KMS-11 (cell line): ENCODE measurements around the gene SPINK2.
A peak's percentile ranks its signal among the peaks of the same experiment; 100 is the strongest.

Experiments used
- H2AFZ ChIP-seq: fragments of 200-600 bp; sonication (generic); 2 replicates; pipeline ENCODE4 v1.6.1; 2016; ENCODE audit warnings: antibody characterized with exemption, mixed run types, low read depth
- H3K27ac ChIP-seq: fragments of 200-600 bp; sonication (generic); 2 replicates; pipeline ENCODE4 v1.6.1; 2016; ENCODE audit warnings: mild to moderate bottlenecking, mixed run types
- H3K27me3 ChIP-seq: fragments of 200-600 bp; sonication (generic); 2 replicates; pipeline ENCODE4 v1.6.1; 2017; ENCODE audit warnings: mild to moderate bottlenecking, low read depth, mixed run types, moderate library complexity; ENCODE audit not compliant: insufficient read depth
- H3K36me3 ChIP-seq: fragments of 200-600 bp; sonication (generic); 2 replicates; pipeline ENCODE4 v1.6.1; 2017; ENCODE audit warnings: mild to moderate bottlenecking, mixed run types; ENCODE audit not compliant: insufficient read depth
- H3K4me1 ChIP-seq: fragments of 200-600 bp; sonication (generic); 2 replicates; pipeline ENCODE4 v1.6.1; 2016; ENCODE audit warnings: mild to moderate bottlenecking, low read depth, mixed run types; ENCODE audit not compliant: poor library complexity, severe bottlenecking
- H3K4me2 ChIP-seq: fragments of 200-600 bp; sonication (generic); 2 replicates; pipeline ENCODE4 v1.7.0; 2016; ENCODE audit warnings: mild to moderate bottlenecking, mixed run types
- H3K4me3 ChIP-seq: fragments of 200-600 bp; sonication (generic); IDR thresholded peaks from 2 replicates; pipeline ENCODE4 v1.6.1; 2017; ENCODE audit warnings: low read depth, low read length, mixed read lengths; ENCODE audit not compliant: insufficient read depth
- H3K79me2 ChIP-seq: fragments of 200-600 bp; sonication (generic); 2 replicates; pipeline ENCODE4 v1.6.1; 2016; ENCODE audit warnings: low read depth, mixed run types; ENCODE audit not compliant: insufficient read depth
- H3K9ac ChIP-seq: fragments of 200-600 bp; sonication (generic); 2 replicates; pipeline ENCODE4 v1.6.1; 2016; ENCODE audit warnings: mild to moderate bottlenecking, mixed run types
- H4K20me1 ChIP-seq: fragments of 200-600 bp; sonication (generic); 2 replicates; pipeline ENCODE4 v1.6.1; 2016; ENCODE audit warnings: mild to moderate bottlenecking, mixed run types; ENCODE audit not compliant: insufficient read depth
- TF ChIP-seq, protein P1 (sequence below): fragments of 200-600 bp; sonication (generic); conservative IDR thresholded peaks from 2 replicates; pipeline ENCODE4 v1.6.1; 2017; ENCODE audit warnings: low read depth, mild to moderate bottlenecking, antibody characterized with exemption, low read length, moderate library complexity, mixed read lengths

SPINK2 gene, protein sequence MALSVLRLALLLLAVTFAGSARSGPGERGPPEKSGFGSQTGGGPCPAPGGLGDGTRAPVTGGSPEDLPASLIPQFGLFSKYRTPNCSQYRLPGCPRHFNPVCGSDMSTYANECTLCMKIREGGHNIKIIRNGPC

DNA sequence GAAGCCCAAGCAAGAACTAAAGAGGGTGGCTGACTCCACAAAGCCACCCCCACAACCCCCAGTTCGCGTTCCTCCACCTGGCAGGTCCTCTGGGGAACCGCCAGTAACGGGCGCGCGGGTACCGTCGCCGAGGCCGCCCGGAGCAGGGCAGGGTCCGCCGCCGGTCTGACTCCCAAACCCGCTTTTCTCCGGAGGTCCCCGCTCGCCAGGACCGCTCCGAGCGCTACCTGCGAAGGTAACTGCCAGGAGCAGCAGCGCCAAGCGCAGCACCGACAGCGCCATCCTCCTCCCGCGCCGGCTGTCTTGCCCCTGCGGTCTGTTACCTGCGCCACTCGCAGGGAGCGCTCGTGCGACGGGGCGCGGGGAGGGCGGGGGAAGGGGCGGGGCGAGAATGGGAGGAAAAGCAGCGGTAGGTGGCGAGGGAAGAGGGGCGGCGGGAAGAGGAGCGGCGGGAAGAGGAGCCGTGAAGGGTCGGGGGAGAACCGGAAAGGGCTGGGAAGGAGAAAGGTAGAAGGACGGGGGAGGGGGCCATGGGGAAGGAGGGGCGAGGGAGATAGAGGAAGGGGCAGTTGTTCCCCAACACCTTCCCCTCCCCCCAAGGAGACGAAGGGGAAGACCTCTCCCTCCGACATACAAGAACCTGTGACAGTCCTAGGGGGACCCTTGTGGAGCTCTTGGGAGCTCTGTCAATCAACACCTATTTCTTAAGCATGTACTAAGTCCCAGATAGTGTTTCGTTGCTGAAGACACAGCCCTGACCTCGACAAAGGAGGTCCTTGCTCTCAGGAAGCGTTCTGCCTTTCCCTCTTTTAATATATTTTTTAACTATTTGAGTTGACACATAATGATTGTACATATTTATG, at the start of gene SPINK2:
Gene SPINK2 (minus strand): TSS at position 321 of the 863 bp plus-strand sequence. CDS start 39 bp downstream, at position 282.
- H3K4me2 ChIP-seq = peak within 1 kb of the TSS; percentile 72
- H3K79me2 ChIP-seq = no peaks in the 10 kb centered on the region
- H3K4me3 ChIP-seq = peak within 1 kb of the TSS; percentile 68
- peaks cover 14% of the 10 kb centered on the region for H3K27me3 ChIP-seq
- H2AFZ ChIP-seq = peak within 1 kb of the TSS; percentile 80; the same call in 1 of the 2 replicates
- no peak within 1 kb of the TSS; the same call in 1 of the 2 replicates for H3K9ac ChIP-seq
- no peaks in the 10 kb centered on the region for H4K20me1 ChIP-seq
- no peaks in the 10 kb centered on the region for H3K36me3 ChIP-seq
- H3K4me1 ChIP-seq = peaks cover 37% of the 10 kb centered on the region
- TF ChIP-seq, protein P1, sequence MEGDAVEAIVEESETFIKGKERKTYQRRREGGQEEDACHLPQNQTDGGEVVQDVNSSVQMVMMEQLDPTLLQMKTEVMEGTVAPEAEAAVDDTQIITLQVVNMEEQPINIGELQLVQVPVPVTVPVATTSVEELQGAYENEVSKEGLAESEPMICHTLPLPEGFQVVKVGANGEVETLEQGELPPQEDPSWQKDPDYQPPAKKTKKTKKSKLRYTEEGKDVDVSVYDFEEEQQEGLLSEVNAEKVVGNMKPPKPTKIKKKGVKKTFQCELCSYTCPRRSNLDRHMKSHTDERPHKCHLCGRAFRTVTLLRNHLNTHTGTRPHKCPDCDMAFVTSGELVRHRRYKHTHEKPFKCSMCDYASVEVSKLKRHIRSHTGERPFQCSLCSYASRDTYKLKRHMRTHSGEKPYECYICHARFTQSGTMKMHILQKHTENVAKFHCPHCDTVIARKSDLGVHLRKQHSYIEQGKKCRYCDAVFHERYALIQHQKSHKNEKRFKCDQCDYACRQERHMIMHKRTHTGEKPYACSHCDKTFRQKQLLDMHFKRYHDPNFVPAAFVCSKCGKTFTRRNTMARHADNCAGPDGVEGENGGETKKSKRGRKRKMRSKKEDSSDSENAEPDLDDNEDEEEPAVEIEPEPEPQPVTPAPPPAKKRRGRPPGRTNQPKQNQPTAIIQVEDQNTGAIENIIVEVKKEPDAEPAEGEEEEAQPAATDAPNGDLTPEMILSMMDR = 0 out of 2 replicates have a peak, but pooled peaks have one; percentile 8
- H3K27ac ChIP-seq = no peak within 1 kb of the TSS

DNA sequence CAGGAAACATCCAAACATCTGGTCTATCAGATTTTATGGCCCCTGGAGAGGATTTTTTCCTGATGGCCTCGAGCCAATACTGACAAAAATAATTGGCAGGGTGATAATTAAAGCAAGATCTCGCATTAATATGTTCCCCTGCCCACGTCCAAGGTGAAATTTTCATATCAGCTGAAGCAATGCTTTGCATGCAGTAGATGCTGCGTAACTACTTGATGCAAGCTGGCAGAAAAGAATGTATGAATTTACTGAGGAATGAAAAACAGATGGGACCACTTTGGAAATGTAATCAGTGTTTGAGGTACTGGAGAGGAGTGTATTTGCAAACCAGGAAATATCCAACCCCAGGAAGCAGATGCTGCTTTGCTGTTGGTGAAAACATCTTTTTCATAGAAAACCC, 49.4 kb upstream of the SPINK2 start:
- no peaks in the 10 kb centered on the region for H3K4me1 ChIP-seq
- no peak overlapping the region for H3K9ac ChIP-seq
- H3K27ac ChIP-seq = no peak overlapping the region
- TF ChIP-seq, protein P1 = no peak
- no peak overlapping the region for H2AFZ ChIP-seq
- H3K79me2 ChIP-seq = no peaks in the 10 kb centered on the region
- H3K4me3 ChIP-seq = no peak overlapping the region
- H3K4me2 ChIP-seq = no peak overlapping the region
- no peaks in the 10 kb centered on the region for H3K27me3 ChIP-seq
- no peaks in the 10 kb centered on the region for H4K20me1 ChIP-seq
- no peaks in the 10 kb centered on the region for H3K36me3 ChIP-seq

DNA sequence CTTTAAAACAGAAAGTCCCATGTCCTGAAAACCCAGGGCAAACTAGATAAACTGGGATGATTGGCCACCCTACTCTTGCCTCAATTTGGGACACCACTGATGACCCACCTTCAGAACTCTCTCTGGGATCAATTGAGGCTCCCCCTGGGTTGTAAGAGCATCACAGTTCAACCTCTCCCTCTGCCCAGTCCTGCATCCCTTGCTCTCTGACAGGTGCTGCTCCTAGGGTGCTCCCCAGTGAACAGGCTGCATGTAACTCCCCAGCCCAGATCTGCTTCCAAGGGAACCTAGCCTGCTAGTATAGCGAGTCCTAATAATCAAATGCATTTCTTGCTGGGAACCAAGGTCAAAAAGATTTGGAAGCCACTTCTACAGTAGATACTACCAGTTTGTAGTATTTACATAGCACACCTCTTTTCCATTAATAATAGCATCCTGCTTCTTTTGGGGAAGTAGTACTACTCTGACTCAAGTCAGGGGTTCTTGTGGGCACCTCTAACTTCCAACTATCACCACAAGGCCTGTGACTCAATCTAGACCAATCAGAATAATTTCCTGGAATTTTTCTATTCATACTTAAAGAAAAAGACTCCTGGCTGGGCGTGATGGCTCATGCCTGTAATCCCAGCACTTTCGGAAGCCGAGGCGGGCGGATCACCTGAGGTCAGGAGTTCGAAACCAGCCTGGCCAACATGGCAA, 42.1 kb upstream of the SPINK2 start:
- no peaks in the 10 kb centered on the region for H3K27me3 ChIP-seq
- H3K79me2 ChIP-seq = no peaks in the 10 kb centered on the region
- H2AFZ ChIP-seq = no peak overlapping the region
- no peaks in the 10 kb centered on the region for H3K4me1 ChIP-seq
- no peak overlapping the region for H3K4me2 ChIP-seq
- TF ChIP-seq, protein P1 = no peak
- H3K4me3 ChIP-seq = no peak overlapping the region
- H4K20me1 ChIP-seq = no peaks in the 10 kb centered on the region
- no peak overlapping the region for H3K27ac ChIP-seq
- H3K36me3 ChIP-seq = no peaks in the 10 kb centered on the region
- H3K9ac ChIP-seq = no peak overlapping the region

DNA sequence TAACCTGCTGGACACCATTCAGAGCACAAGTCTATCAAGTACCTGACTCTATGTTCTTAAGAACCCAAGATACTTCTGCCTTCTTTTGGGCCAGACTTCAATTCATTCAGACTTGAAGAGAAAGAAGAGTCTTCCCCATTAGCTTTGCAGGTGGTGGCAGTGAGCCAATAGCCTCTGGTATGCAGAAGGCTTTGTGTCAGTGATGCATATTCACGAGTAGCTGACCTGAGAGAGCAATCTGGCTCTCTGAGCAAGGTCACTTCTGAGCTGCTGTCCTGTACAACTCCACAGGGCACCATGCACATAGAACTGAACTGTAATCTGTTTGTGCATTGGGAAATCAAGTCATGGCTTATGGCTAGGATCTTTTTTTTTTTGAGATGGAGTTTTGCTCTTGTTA, 39.9 kb upstream of the SPINK2 start:
- Histone ChIP-seq H3K4me3 (no peak overlapping the region), H3K27ac (no peak overlapping the region), H3K4me1 (no peaks in the 10 kb centered on the region), H2AFZ (no peak overlapping the region), H3K9ac (no peak overlapping the region), H3K4me2 (no peak overlapping the region), H3K79me2 (no peaks in the 10 kb centered on the region), H3K27me3 (no peaks in the 10 kb centered on the region), H4K20me1 (no peaks in the 10 kb centered on the region), H3K36me3 (no peaks in the 10 kb centered on the region)
- TF ChIP-seq, protein P1 = no peak
